ENCODE data around the gene BAZ1B.

Gene BAZ1B

GRCh38 chr7:73395538-73396503 is 126.3 kb downstream of the BAZ1B start:
- in situ Hi-C loops (cut with HindIII; ENCODE audit: low sequenced_read_pairs): no loop called here
- no peak overlapping the region for H3K4me3 ChIP-seq (ENCODE audit: low read depth, low read length)
- no peak for DNase-seq (ENCODE audit: low read depth)
- TF ChIP-seq CTCF (IDR thresholded peaks at IDR 0.05; ENCODE audit: low read depth, low read length, missing control alignments): no peak

- TF ChIP-seq CTCF (IDR thresholded peaks at IDR 0.05; ENCODE audit: low read depth, low read length, missing control alignments): no peak
- H3K4me3 ChIP-seq (ENCODE audit: low read depth, low read length): no peak overlapping the region
- no peak for DNase-seq (ENCODE audit: low read depth)
- in situ Hi-C loops (cut with HindIII; ENCODE audit: low sequenced_read_pairs): no loop called here
These were observed 127.7 kb downstream of the BAZ1B start for GRCh38 chr7:73394422-73394821.

GRCh38 chr7:73391396-73391795 is 130.7 kb downstream of the BAZ1B start:
- no peak for DNase-seq (ENCODE audit: low read depth)
- in situ Hi-C loops (cut with HindIII; ENCODE audit: low sequenced_read_pairs): no loop called here
- H3K4me3 ChIP-seq (ENCODE audit: low read depth, low read length): no peak overlapping the region
- TF ChIP-seq CTCF (IDR thresholded peaks at IDR 0.05; ENCODE audit: low read depth, low read length, missing control alignments): no peak
